Measurements from ENCODE around the gene PLXDC2. TPM values are rescaled to one million over a fixed set of nuclear protein-coding genes. Genes with fewer than 3 reads are reported as not detected.

PLXDC2 gene
- total RNA-seq, 1 experiment from 2014 or later, result not detected

GRCh38 chr10:19958787-19959186, 142.6 kb downstream of the PLXDC2 start:
- H3K27me3 ChIP-seq (ENCODE audit: low read length), result no peaks in the 10 kb centered on the region; the same call in 1 of the 2 replicates
- CTCF ChIA-PET, result no interaction called here
- H3K9ac ChIP-seq (ENCODE audit: low read length), result no peak overlapping the region
- TF ChIP-seq EZH2 (IDR thresholded peaks at IDR 0.05; ENCODE audit: low read length, unreplicated experiment), result no peak
- no peak for TF ChIP-seq EZH2phosphoT487 (IDR thresholded peaks at IDR 0.05; ENCODE audit: borderline replicate concordance, low read length)
- TF ChIP-seq CTCF (conservative IDR thresholded peaks at IDR 0.05; ENCODE audit: low read depth, low read length), result no peak
- POLR2A ChIA-PET (ENCODE audit: unreplicated experiment), result no interaction called here
- BruUV-seq (replicated peaks), result no TSS peak
- no peaks in the 10 kb centered on the region for H3K79me2 ChIP-seq (ENCODE audit: low read length)
- H3K36me3 ChIP-seq (ENCODE audit: low read depth, low read length), result no peaks in the 10 kb centered on the region
- no peak for DNase-seq
- H3F3A ChIP-seq (ENCODE audit: low read length, unreplicated experiment), result no peaks in the 10 kb centered on the region
- no peaks in the 10 kb centered on the region for H3K9me3 ChIP-seq (ENCODE audit: low read length)
- H3K4me1 ChIP-seq (ENCODE audit: insufficient read depth, low read length), result no peaks in the 10 kb centered on the region
- no peaks in the 10 kb centered on the region for H4K20me1 ChIP-seq (ENCODE audit: low read length)
- ATAC-seq, result no peak
- no peak overlapping the region for H3K4me3 ChIP-seq (ENCODE audit: low read length)
- no peak overlapping the region for H2AFZ ChIP-seq (ENCODE audit: low read length)
- H3K9me2 ChIP-seq (replicated peaks; ENCODE audit: low read length), result no peaks in the 10 kb centered on the region
- no peak overlapping the region for H3K4me2 ChIP-seq (ENCODE audit: low read length)
- intact Hi-C loops (cut with micrococcal nuclease), result no loop called here
- no peak overlapping the region for H3K27ac ChIP-seq (ENCODE audit: low read length)

GRCh38 chr10:19961076-19962053, 145.1 kb downstream of the PLXDC2 start:
- CTCF ChIA-PET, result no interaction called here

More at GRCh38 chr10:19961076-19962053, 145.1 kb downstream of the PLXDC2 start:
- no peaks in the 10 kb centered on the region for H3K9me2 ChIP-seq (replicated peaks; ENCODE audit: low read length)
- H3K4me1 ChIP-seq (ENCODE audit: insufficient read depth, low read length), result no peaks in the 10 kb centered on the region
- intact Hi-C loops (cut with micrococcal nuclease), result no loop called here
- no peaks in the 10 kb centered on the region for H3F3A ChIP-seq (ENCODE audit: low read length, unreplicated experiment)
- no peak overlapping the region for H3K9ac ChIP-seq (ENCODE audit: low read length)
- no peaks in the 10 kb centered on the region for H4K20me1 ChIP-seq (ENCODE audit: low read length)
- TF ChIP-seq EZH2phosphoT487 (IDR thresholded peaks at IDR 0.05; ENCODE audit: borderline replicate concordance, low read length) (no peak), CTCF (conservative IDR thresholded peaks at IDR 0.05; ENCODE audit: low read depth, low read length) (no peak), EZH2 (IDR thresholded peaks at IDR 0.05; ENCODE audit: low read length, unreplicated experiment) (no peak)
- no peak overlapping the region for H3K27ac ChIP-seq (ENCODE audit: low read length)
- ATAC-seq (no peak), DNase-seq (no peak)
- no TSS peak for BruUV-seq (replicated peaks)
- no peaks in the 10 kb centered on the region; the same call in 1 of the 2 replicates for H3K27me3 ChIP-seq (ENCODE audit: low read length)
- H2AFZ ChIP-seq (ENCODE audit: low read length), result no peak overlapping the region
- POLR2A ChIA-PET (ENCODE audit: unreplicated experiment), result no interaction called here
- H3K4me2 ChIP-seq (ENCODE audit: low read length), result no peak overlapping the region
- no peaks in the 10 kb centered on the region for H3K36me3 ChIP-seq (ENCODE audit: low read depth, low read length)
- no peaks in the 10 kb centered on the region for H3K9me3 ChIP-seq (ENCODE audit: low read length)
- H3K79me2 ChIP-seq (ENCODE audit: low read length), result no peaks in the 10 kb centered on the region
- no peak overlapping the region for H3K4me3 ChIP-seq (ENCODE audit: low read length)
